Neural progenitor cell (in vitro differentiated cells): ENCODE data around the gene TBL1Y. TPM values are rescaled to one million over a fixed set of nuclear protein-coding genes. Genes with fewer than 3 reads are reported as not detected.
"Not testable (repeated sequence)": the region's sequence is repeated elsewhere in the genome, so short reads cannot be mapped to it uniquely, and the experiment has no call there.

Experiments
- DNase-seq: peaks from one replicate; pipeline ENCODE4 v3.0.0-alpha.2; 2016; ENCODE audit warnings: low spot score
- H2AFZ ChIP-seq: fragments of 200-600 bp; sonication (generic); replicated peaks from 2 replicates; pipeline ENCODE4 v1.6.1; 2016; ENCODE audit warnings: antibody characterized with exemption
- H3F3A ChIP-seq: fragments of 200-600 bp; sonication (generic); 2 replicates; pipeline ENCODE4 v1.6.1; 2016; ENCODE audit warnings: antibody characterized with exemption, low read depth
- H3K27ac ChIP-seq: fragments of 200-600 bp; sonication (generic); 2 replicates; pipeline ENCODE4 v1.5.1; 2016; ENCODE audit warnings: mild to moderate bottlenecking
- H3K27me3 ChIP-seq: fragments of 200-600 bp; sonication (generic); 2 replicates; pipeline ENCODE4 v1.6.1; 2016; ENCODE audit warnings: mild to moderate bottlenecking, moderate library complexity
- H3K36me3 ChIP-seq: fragments of 200-600 bp; sonication (generic); 2 replicates; pipeline ENCODE4 v1.5.1; 2016
- H3K4me1 ChIP-seq: fragments of 200-600 bp; sonication (generic); 2 replicates; pipeline ENCODE4 v1.6.1; 2016; ENCODE audit warnings: mixed run types
- H3K4me2 ChIP-seq: fragments of 200-600 bp; sonication (generic); 2 replicates; pipeline ENCODE4 v1.6.1; 2016
- H3K4me3 ChIP-seq: fragments of 200-600 bp; sonication (generic); 2 replicates; pipeline ENCODE4 v1.5.1; 2016
- H3K79me2 ChIP-seq: fragments of 200-600 bp; sonication (generic); 2 replicates; pipeline ENCODE4 v1.6.1; 2016; ENCODE audit warnings: low read depth
- H3K9ac ChIP-seq: fragments of 200-600 bp; sonication (generic); 2 replicates; pipeline ENCODE4 v1.6.1; 2016
- H3K9me3 ChIP-seq: fragments of 200-600 bp; sonication (generic); 2 replicates; pipeline ENCODE4 v1.5.1; 2016; ENCODE audit warnings: low read depth
- H4K20me1 ChIP-seq: fragments of 200-600 bp; sonication (generic); 2 replicates; pipeline ENCODE4 v1.6.1; 2016; ENCODE audit warnings: low read depth
- H3K27ac Mint-ChIP-seq: 3 replicates; pipeline ENCODE4 v1.8.0; 2021; ENCODE audit warnings: mixed read lengths
- H3K27me3 Mint-ChIP-seq: 2 replicates; pipeline ENCODE4 v1.8.0; 2022; ENCODE audit warnings: low read depth, mild to moderate bottlenecking, inconsistent platforms, moderate library complexity, mixed read lengths; ENCODE audit not compliant: insufficient read depth
- H3K36me3 Mint-ChIP-seq: 3 replicates; pipeline ENCODE4 v1.8.0; 2021; ENCODE audit warnings: mixed read lengths
- H3K4me1 Mint-ChIP-seq: 3 replicates; pipeline ENCODE4 v1.8.0; 2021; ENCODE audit warnings: mixed read lengths
- H3K4me3 Mint-ChIP-seq: 3 replicates; pipeline ENCODE4 v1.8.0; 2021; ENCODE audit warnings: mild to moderate bottlenecking, moderate library complexity, mixed read lengths
- H3K9me3 Mint-ChIP-seq: 3 replicates; pipeline ENCODE4 v1.8.0; 2020; ENCODE audit warnings: mixed read lengths
- EZH2 ChIP-seq: fragments of 200-600 bp; sonication (generic); IDR thresholded peaks from 2 replicates; pipeline ENCODE4 v1.6.1; 2017; ENCODE audit warnings: antibody characterized with exemption, mild to moderate bottlenecking, moderate library complexity
- EZH2phosphoT487 ChIP-seq: fragments of 200-600 bp; sonication (generic); IDR thresholded peaks from 2 replicates; pipeline ENCODE4 v1.6.1; 2017; ENCODE audit warnings: antibody characterized with exemption
- total RNA-seq: library from RNA; depleted of rRNA; stranded (reverse); fragments of >200 nt; gene quantifications from 2 replicates; pipeline ENCODE4 v1.2.3, GENCODE V29; 2015; ENCODE audit warnings: low replicate concordance
- TF ChIP-seq, protein P1 (sequence below): fragments of 200-600 bp; sonication (generic); IDR thresholded peaks from 2 replicates; pipeline ENCODE4 v1.5.1; 2017; ENCODE audit warnings: antibody characterized with exemption, mild to moderate bottlenecking

The TBL1Y gene
- not detected in 2 replicates for total RNA-seq

DNA sequence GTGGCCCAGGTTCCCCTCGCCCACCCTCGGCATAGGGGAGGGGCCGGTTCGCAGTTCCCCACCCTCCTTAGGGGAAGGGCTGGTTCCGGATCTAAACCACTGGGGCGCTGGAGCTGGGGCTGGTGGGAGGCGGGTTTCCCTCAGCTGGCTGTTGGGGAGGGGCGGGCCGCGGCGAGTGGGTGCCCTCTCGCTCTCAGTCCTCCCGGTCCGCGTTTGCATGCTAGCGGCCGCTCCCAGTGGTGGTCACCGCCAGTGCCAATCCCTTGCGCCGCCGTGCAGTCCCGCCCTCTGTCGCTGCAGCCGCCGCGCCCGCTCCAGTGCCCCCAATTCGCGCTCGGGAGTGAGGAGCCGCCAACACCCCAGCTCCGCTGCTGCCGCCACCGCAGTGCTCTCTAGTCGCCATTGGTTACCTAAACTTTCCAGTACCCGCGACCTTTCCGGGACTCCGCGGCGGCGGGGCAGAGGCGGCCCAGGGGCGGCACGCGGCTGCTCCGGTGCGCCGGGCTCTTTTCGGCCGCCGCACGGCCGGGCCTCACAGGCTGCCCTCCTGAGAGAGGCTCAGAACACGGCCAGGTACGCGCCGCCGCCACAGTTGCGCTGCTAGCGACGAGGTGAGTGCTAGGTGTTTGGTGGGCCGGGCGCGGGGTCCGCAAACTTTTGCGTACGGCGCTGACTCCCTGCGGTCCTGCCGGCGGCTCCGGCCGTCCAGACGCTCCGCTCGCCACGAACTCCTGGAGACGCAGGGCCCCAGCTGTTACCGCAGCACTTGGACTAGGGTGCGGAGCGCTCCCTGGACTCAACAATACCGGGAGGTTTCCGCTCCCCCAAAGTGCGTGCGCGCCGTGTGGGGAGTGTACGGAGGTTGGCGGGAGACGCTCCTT is at the start of gene TBL1Y:
TBL1Y (plus strand) TSS at position 326 of the 881 bp plus-strand sequence. CDS start 114,388 bp downstream, outside the sequence.
- DNase-seq: no peak
- Mint-ChIP-seq H3K36me3 (no peaks in the 10 kb centered on the region), H3K4me3 (no peak within 1 kb of the TSS), H3K27me3 (no peaks in the 10 kb centered on the region), H3K9me3 (no peaks in the 10 kb centered on the region), H3K4me1 (no peaks in the 10 kb centered on the region), H3K27ac (no peak within 1 kb of the TSS)
- Histone ChIP-seq H2AFZ (no peak within 1 kb of the TSS), H3K4me1 (no peaks in the 10 kb centered on the region), H3K27me3 (no peaks in the 10 kb centered on the region), H3K79me2 (no peaks in the 10 kb centered on the region), H3K9me3 (no peaks in the 10 kb centered on the region), H4K20me1 (no peaks in the 10 kb centered on the region), H3K4me3 (no peak within 1 kb of the TSS), H3K4me2 (no peak within 1 kb of the TSS), H3K9ac (no peak within 1 kb of the TSS), H3K27ac (no peak within 1 kb of the TSS), H3K36me3 (no peaks in the 10 kb centered on the region), H3F3A (no peaks in the 10 kb centered on the region)
- TF ChIP-seq EZH2phosphoT487 (no peak), EZH2 (no peak)
- TF ChIP-seq, protein P1, sequence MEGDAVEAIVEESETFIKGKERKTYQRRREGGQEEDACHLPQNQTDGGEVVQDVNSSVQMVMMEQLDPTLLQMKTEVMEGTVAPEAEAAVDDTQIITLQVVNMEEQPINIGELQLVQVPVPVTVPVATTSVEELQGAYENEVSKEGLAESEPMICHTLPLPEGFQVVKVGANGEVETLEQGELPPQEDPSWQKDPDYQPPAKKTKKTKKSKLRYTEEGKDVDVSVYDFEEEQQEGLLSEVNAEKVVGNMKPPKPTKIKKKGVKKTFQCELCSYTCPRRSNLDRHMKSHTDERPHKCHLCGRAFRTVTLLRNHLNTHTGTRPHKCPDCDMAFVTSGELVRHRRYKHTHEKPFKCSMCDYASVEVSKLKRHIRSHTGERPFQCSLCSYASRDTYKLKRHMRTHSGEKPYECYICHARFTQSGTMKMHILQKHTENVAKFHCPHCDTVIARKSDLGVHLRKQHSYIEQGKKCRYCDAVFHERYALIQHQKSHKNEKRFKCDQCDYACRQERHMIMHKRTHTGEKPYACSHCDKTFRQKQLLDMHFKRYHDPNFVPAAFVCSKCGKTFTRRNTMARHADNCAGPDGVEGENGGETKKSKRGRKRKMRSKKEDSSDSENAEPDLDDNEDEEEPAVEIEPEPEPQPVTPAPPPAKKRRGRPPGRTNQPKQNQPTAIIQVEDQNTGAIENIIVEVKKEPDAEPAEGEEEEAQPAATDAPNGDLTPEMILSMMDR: no peak

DNA sequence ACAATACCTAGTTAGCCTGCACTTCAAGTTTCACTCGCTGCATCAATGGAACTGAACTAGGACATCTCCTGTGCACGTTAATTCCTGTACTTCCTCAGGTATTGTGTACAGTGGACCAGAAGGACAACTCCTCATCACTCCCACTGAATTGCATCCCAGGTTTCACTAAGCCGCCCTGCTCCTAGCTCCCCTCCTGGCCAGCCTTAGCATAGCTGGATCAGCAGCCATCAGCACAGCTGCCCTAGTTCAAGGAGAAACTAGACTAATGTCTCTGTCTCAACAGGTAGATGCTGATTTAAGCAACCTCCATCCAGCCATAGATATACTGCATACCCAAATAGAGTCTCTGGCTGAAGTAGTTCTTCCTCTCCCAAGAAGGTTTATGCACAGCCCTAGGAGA is 16.0 kb upstream of the TBL1Y start:
- no peak overlapping the region for H3K9ac ChIP-seq
- H4K20me1 ChIP-seq: no peaks in the 10 kb centered on the region
- no peak for DNase-seq
- Mint-ChIP-seq H3K27ac (no peak overlapping the region), H3K4me1 (no peaks in the 10 kb centered on the region), H3K4me3 (no peak overlapping the region), H3K36me3 (no peaks in the 10 kb centered on the region), H3K9me3 (no peaks in the 10 kb centered on the region), H3K27me3 (no peaks in the 10 kb centered on the region)
- H2AFZ ChIP-seq: no peak overlapping the region
- no peaks in the 10 kb centered on the region for H3F3A ChIP-seq
- no peaks in the 10 kb centered on the region for H3K79me2 ChIP-seq
- no peaks in the 10 kb centered on the region for H3K27me3 ChIP-seq
- no peak overlapping the region for H3K4me3 ChIP-seq
- H3K27ac ChIP-seq: no peak overlapping the region
- no peak overlapping the region for H3K4me2 ChIP-seq
- H3K4me1 ChIP-seq: no peaks in the 10 kb centered on the region
- no peaks in the 10 kb centered on the region for H3K9me3 ChIP-seq
- TF ChIP-seq EZH2phosphoT487 (no peak), EZH2 (no peak)
- TF ChIP-seq, protein P1: no peak
- H3K36me3 ChIP-seq: no peaks in the 10 kb centered on the region

DNA sequence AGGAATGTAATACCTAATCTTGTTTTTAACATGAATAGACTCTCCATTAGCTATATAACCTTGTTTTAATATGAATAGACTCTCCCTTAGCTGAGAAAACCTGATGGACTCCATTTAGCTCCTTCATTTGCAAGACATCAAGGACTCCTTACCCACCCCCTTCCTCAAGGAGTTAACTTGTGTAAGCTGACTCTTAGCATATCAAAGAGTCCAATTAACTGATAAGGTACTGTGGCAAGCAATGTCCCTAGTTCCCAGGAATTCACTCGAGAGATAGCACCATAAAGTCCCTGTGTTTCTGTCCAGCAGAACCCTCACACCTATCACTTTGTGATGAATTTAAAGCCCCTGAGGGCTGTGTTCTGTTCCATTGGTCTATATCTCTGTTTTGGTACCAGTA is 15.3 kb upstream of the TBL1Y start:
- H3K27ac Mint-ChIP-seq: no peak overlapping the region
- Histone ChIP-seq H3F3A (no peaks in the 10 kb centered on the region), H3K4me2 (no peak overlapping the region), H3K27me3 (no peaks in the 10 kb centered on the region), H3K36me3 (no peaks in the 10 kb centered on the region), H3K9ac (no peak overlapping the region), H3K79me2 (no peaks in the 10 kb centered on the region), H3K9me3 (no peaks in the 10 kb centered on the region), H3K4me1 (no peaks in the 10 kb centered on the region), H2AFZ (no peak overlapping the region), H3K27ac (no peak overlapping the region), H4K20me1 (no peaks in the 10 kb centered on the region), H3K4me3 (no peak overlapping the region)
- TF ChIP-seq, protein P1: no peak
- TF ChIP-seq EZH2phosphoT487 (no peak), EZH2 (no peak)
- H3K4me1 Mint-ChIP-seq: no peaks in the 10 kb centered on the region
- no peaks in the 10 kb centered on the region for H3K36me3 Mint-ChIP-seq
- H3K4me3 Mint-ChIP-seq: no peak overlapping the region
- no peaks in the 10 kb centered on the region for H3K27me3 Mint-ChIP-seq
- no peaks in the 10 kb centered on the region for H3K9me3 Mint-ChIP-seq
- DNase-seq: no peak

DNA sequence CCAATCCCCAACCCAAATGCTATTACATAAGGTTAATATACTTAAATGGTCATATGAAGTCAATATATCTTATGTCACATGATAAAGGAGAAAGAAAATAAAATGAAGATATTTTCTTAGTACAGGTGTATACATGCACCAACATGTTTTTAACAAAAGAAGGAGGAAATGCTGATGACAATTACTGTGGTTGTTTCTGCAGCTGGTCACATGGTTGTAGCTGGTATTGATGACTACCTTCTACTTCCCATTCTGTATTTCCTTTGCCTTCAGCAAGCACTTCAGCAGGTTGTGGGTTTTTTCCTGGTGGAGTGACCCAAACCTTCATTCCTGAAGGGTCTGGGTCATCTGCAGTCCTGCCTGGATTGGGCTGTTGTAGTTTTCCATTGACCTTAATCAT is 8.4 kb upstream of the TBL1Y start:
- DNase-seq, H3K27ac Mint-ChIP-seq, H3K27ac ChIP-seq, H3K4me3 ChIP-seq, H3K4me1 ChIP-seq, H4K20me1 ChIP-seq, H3K27me3 Mint-ChIP-seq, H3K36me3 ChIP-seq, H3K79me2 ChIP-seq, H3K36me3 Mint-ChIP-seq, H3K4me1 Mint-ChIP-seq, H2AFZ ChIP-seq, H3K9me3 Mint-ChIP-seq, H3K4me3 Mint-ChIP-seq, H3K9ac ChIP-seq, H3F3A ChIP-seq, H3K27me3 ChIP-seq, H3K9me3 ChIP-seq, H3K4me2 ChIP-seq: not testable (repeated sequence)
